GM12801 (cell line): ENCODE data around the gene EML4.

Source experiments
- CTCF ChIP-seq: IDR thresholded peaks from one replicate; pipeline ENCODE4 v1.5.1; 2011; ENCODE audit warnings: control low read depth; ENCODE audit not compliant: insufficient read length; ENCODE audit errors: extremely low read depth

EML4 gene

GRCh38 chr2:42207826-42208225 is 38.7 kb downstream of the EML4 start:
- no peak for TF ChIP-seq CTCF

- no peak for TF ChIP-seq CTCF
These were observed 41.0 kb downstream of the EML4 start for GRCh38 chr2:42210203-42210602.

GRCh38 chr2:42211291-42211690 is 42.1 kb downstream of the EML4 start:
- no peak for TF ChIP-seq CTCF

- no peak for TF ChIP-seq CTCF
These were observed 45.5 kb downstream of the EML4 start for GRCh38 chr2:42214669-42215068.

- no peak for TF ChIP-seq CTCF
These were observed 47.5 kb downstream of the EML4 start for GRCh38 chr2:42216694-42217093.

- TF ChIP-seq CTCF = no peak
These were observed 48.2 kb downstream of the EML4 start for GRCh38 chr2:42217307-42217706.

GRCh38 chr2:42217914-42218313 is 48.8 kb downstream of the EML4 start:
- TF ChIP-seq CTCF = no peak

- no peak for TF ChIP-seq CTCF
These were observed 49.6 kb downstream of the EML4 start for GRCh38 chr2:42218712-42219111.
